ENCODE data around the gene LSM5.

DNA sequence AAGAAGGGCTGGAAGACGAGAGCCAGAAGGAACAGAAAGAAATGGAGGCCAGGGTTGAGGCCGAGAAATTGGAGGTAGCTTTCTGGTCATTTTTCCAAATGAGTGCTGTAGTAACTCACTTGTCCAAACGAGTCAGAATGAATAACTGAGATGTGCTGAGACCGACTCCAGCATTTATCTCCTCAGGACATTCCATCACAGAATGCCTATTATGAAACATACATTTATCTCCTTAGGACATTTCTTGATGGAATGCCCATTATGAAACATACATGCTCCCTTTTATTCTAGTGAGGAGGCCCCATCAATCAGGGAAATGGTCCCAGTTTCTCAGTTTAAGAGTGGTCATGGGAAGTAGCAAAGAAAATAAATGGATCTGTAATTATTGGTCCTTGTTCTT lies 21.6 kb upstream of the LSM5 start:
- TF ChIP-seq, protein P1, sequence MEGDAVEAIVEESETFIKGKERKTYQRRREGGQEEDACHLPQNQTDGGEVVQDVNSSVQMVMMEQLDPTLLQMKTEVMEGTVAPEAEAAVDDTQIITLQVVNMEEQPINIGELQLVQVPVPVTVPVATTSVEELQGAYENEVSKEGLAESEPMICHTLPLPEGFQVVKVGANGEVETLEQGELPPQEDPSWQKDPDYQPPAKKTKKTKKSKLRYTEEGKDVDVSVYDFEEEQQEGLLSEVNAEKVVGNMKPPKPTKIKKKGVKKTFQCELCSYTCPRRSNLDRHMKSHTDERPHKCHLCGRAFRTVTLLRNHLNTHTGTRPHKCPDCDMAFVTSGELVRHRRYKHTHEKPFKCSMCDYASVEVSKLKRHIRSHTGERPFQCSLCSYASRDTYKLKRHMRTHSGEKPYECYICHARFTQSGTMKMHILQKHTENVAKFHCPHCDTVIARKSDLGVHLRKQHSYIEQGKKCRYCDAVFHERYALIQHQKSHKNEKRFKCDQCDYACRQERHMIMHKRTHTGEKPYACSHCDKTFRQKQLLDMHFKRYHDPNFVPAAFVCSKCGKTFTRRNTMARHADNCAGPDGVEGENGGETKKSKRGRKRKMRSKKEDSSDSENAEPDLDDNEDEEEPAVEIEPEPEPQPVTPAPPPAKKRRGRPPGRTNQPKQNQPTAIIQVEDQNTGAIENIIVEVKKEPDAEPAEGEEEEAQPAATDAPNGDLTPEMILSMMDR (IDR thresholded peaks at IDR 0.05) = no peak
- no peak for TF ChIP-seq POLR2A (IDR thresholded peaks at IDR 0.05)
